Kidney (tissue), 14 donors: ENCODE measurements around the gene HINFP. TPM values are rescaled to one million over a fixed set of nuclear protein-coding genes. Genes with fewer than 3 reads are reported as not detected.

Experiments
- DNase-seq, 5 donors: peaks; one replicate each; pipeline ENCODE4 v3.0.0-alpha.2; 2013 to 2020
- FAIRE-seq: peaks from 2 replicates; lab custom pipeline; 2012; peaks lifted over from hg19 to GRCh38; lab: Jason Lieb, UNC
- H3K27ac ChIP-seq, 2 donors: one replicate each; pipeline ENCODE4 v1.7.0; 2013; ENCODE audit warnings: low read depth in 2 of 2, low read length in 2 of 2, inconsistent platforms in 1 of 2
- H3K27me3 ChIP-seq: one replicate; pipeline ENCODE4 v1.7.1; 2013; ENCODE audit warnings: low read length, inconsistent platforms; ENCODE audit not compliant: control insufficient read depth, insufficient read depth
- H3K36me3 ChIP-seq, 3 donors: one replicate each; pipeline versions ENCODE4 v1.7.0 to v1.7.1; 2013; ENCODE audit warnings: low read length in 3 of 3, control low read depth in 1 of 3, inconsistent platforms in 1 of 3; ENCODE audit not compliant: insufficient read depth in 3 of 3, control insufficient read depth in 2 of 3
- H3K4me1 ChIP-seq, 3 donors: one replicate each; pipeline versions ENCODE4 v1.7.0 to v1.7.1; 2013; ENCODE audit warnings: low read length in 3 of 3, inconsistent platforms in 1 of 3, low read depth in 1 of 3; ENCODE audit not compliant: control insufficient read depth in 2 of 3, insufficient read depth in 2 of 3
- H3K4me3 ChIP-seq, 3 donors: one replicate each; pipeline versions ENCODE4 v1.7.0 to v1.8.1; 2013; ENCODE audit warnings: low read length in 3 of 3, control low read depth in 1 of 3, inconsistent platforms in 1 of 3
- H3K9ac ChIP-seq, 3 donors: one replicate each; pipeline versions ENCODE4 v1.7.0 to v1.7.1; 2013; ENCODE audit warnings: low read length in 3 of 3, control low read depth in 1 of 3, inconsistent platforms in 1 of 3
- H3K9me3 ChIP-seq, 3 donors: one replicate each; pipeline versions ENCODE4 v1.7.0 to v1.7.1; 2013; ENCODE audit warnings: low read length in 3 of 3, control low read depth in 1 of 3, inconsistent platforms in 1 of 3; ENCODE audit not compliant: control insufficient read depth in 2 of 3, insufficient read depth in 1 of 3
- intact Hi-C: fragments of 100-400 bp; cut with DNase I; formaldehyde crosslinking; loops from one replicate; pipeline ENCODE4 v1.11.1; 2022
- polyA plus RNA-seq: library from polyadenylated mRNA; stranded (reverse); fragments of 350-450 nt; fragmentation: Illumina TruSeq; extraction: RNeasy Lipid Tissue Mini Kit (QIAGEN cat#74804); gene quantifications from one replicate; pipeline ENCODE4 v1.2.3, GENCODE V29; 2014; ENCODE audit warnings: low read depth, low replicate concordance; ENCODE audit not compliant: insufficient read depth
- total RNA-seq: library from RNA; stranded (reverse); fragmentation: NEBNext Ultra II Directional; extraction: Animal tissue kit (Norgen Biotek cat#: 25700); gene quantifications from one replicate; pipeline ENCODE4 v1.2.1, GENCODE V29; 2021
- TF ChIP-seq, protein P1 (sequence below): IDR thresholded peaks from 3 replicates; pipeline ENCODE4 v1.5.1; 2012; ENCODE audit warnings: mild to moderate bottlenecking, moderate library complexity, borderline replicate concordance; ENCODE audit not compliant: insufficient read depth; ENCODE audit errors: extremely low read depth
- donor health status: control.
- donor health status: control.
- donor health status: control.
- donor health status: control.
- donor health status: control.
- donor health status: DM: yes; HTN: yes; CAD: no.
- donor health status: Normal renal cell carcinoma (clear cell type).

HINFP gene
- total and polyA plus RNA-seq, 2 donors from 2014 or later: 14.5 to 29.1 TPM

DNA sequence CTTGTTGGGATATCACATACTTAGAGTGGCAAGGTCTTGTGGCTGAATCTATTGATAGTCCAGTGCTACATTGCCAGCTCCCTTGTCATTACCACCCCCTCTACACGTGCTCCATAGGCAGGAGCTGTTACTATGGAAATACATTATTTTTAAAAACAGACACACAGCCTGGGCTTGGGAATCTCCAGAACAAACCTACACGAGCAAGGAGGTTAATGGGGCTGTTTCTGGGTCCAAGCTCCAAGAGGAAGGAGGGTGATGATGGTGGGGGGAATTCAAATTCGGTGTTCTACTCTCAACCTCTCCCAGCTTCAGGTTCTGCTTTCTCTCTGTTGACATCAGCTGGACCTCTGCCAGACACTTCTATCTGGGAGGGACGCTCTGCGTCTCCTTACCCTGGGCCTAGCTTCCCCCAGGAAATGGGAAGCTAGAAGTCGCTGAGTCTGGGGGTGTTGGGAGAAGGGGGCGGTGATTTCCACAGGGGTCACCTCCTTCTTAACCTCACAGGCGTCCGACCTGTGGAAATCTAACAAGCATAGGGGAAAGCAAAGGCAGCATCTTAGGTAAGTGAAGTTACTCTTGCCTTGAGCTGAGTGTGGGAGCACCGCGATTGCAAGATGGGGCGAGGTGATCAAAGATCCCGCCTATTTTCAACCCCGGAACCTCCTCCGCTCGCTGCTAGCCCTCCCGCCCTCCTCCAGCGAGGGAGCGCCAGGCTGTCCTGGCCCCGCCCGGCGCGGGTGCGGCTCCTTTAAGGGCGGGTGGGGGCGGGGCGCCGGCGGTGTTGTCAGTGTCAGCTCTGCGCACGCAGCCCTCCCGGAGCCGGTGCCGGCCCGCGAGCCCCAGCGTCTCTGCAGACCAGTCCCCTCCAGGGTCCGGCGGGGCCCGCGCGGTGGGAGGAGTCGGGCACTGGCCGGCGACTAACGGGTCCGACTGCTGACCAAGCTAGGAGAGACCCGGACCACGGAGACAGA lies 14.5 kb upstream of the HINFP start, which contains the start of gene C2CD2L:
Gene C2CD2L, plus strand, starts transcription at position 781 of the 974 bp plus-strand sequence. CDS start 398 bp downstream, outside the sequence.
- FAIRE-seq: no peak
- peaks cover 0 to 7% (median 7%) of the 10 kb centered on the region in 3 donors for H3K36me3 ChIP-seq
- H3K27me3 ChIP-seq: no peaks in the 10 kb centered on the region
- TF ChIP-seq, protein P1, sequence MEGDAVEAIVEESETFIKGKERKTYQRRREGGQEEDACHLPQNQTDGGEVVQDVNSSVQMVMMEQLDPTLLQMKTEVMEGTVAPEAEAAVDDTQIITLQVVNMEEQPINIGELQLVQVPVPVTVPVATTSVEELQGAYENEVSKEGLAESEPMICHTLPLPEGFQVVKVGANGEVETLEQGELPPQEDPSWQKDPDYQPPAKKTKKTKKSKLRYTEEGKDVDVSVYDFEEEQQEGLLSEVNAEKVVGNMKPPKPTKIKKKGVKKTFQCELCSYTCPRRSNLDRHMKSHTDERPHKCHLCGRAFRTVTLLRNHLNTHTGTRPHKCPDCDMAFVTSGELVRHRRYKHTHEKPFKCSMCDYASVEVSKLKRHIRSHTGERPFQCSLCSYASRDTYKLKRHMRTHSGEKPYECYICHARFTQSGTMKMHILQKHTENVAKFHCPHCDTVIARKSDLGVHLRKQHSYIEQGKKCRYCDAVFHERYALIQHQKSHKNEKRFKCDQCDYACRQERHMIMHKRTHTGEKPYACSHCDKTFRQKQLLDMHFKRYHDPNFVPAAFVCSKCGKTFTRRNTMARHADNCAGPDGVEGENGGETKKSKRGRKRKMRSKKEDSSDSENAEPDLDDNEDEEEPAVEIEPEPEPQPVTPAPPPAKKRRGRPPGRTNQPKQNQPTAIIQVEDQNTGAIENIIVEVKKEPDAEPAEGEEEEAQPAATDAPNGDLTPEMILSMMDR: no peak
- peaks cover 6 to 39% (median 23%) of the 10 kb centered on the region in 3 donors for H3K4me1 ChIP-seq
- peak; percentile 90 to 96 (median 94) for DNase-seq
- H3K27ac ChIP-seq: peak within 1 kb of the TSS; percentile 23 to 49
- H3K9ac ChIP-seq: peak within 1 kb of the TSS; percentile 58 to 70 (median 60)
- peak within 1 kb of the TSS; percentile 78 to 83 (median 83) for H3K4me3 ChIP-seq
- intact Hi-C loops: no loop called here
- no peaks in the 10 kb centered on the region for H3K9me3 ChIP-seq

DNA sequence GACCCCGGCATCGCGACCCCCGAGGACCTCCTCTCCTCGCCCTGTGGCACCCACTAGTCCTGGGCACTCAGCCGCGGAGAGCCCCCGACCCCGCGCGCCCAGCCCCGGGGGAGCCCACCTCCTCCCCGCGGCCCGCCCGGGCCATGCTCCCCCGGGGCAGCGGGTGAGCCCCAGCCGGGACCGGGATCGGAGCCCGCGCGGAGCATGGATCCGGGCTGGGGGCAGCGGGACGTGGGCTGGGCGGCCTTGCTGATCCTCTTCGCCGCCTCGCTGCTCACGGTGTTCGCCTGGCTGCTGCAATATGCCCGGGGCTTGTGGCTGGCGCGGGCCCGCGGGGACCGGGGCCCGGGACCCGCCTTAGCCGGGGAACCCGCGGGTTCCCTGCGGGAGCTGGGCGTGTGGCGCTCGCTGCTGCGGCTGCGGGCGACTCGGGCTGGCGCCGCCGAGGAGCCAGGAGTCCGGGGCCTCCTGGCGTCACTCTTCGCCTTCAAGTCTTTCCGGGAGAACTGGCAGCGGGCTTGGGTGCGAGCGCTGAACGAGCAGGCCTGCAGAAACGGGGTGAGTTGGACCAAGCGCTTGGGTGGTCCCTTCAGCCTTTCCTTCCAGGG lies 13.7 kb upstream of the HINFP start:
- intact Hi-C loops: no loop called here
- peak overlapping the region; percentile 59 to 83 (median 83) for H3K4me3 ChIP-seq
- no peaks in the 10 kb centered on the region for H3K9me3 ChIP-seq
- DNase-seq (no peak), FAIRE-seq (no peak)
- H3K27me3 ChIP-seq: no peaks in the 10 kb centered on the region
- H3K36me3 ChIP-seq: peaks cover 0 to 15% (median 7%) of the 10 kb centered on the region in 3 donors
- peaks cover 6 to 37% (median 23%) of the 10 kb centered on the region in 3 donors for H3K4me1 ChIP-seq
- H3K9ac ChIP-seq: peak overlapping the region; percentile 28 to 41 (median 34)
- TF ChIP-seq, protein P1: no peak
- peak overlapping the region; percentile 23 to 49 for H3K27ac ChIP-seq

GRCh38 chr11:119108146-119108856 lies 13.1 kb upstream of the HINFP start:
- Histone ChIP-seq H3K36me3 (peaks cover 0 to 19% (median 10%) of the 10 kb centered on the region in 3 donors), H3K9ac (peak overlapping the region; percentile 28 to 41 (median 34)), H3K4me3 (peak overlapping the region; percentile 59 to 83 (median 83)), H3K27me3 (no peaks in the 10 kb centered on the region), H3K9me3 (no peaks in the 10 kb centered on the region), H3K27ac (peak overlapping the region; percentile 23 to 49), H3K4me1 (peaks cover 6 to 37% (median 23%) of the 10 kb centered on the region in 3 donors)
- FAIRE-seq (no peak), DNase-seq (peak; percentile 59 to 87 (median 78))
- intact Hi-C loops: no loop called here
- TF ChIP-seq, protein P1: no peak
